CD4-positive, alpha-beta T cell treated with Interleukin-6 for 4 hours (primary cell): ENCODE measurements around the gene DEFB113.

Experiments
- DNase-seq: peaks from one replicate; pipeline ENCODE4 v3.0.0-alpha.2; 2020; ENCODE audit warnings: mixed read lengths

DEFB113 gene

DNA sequence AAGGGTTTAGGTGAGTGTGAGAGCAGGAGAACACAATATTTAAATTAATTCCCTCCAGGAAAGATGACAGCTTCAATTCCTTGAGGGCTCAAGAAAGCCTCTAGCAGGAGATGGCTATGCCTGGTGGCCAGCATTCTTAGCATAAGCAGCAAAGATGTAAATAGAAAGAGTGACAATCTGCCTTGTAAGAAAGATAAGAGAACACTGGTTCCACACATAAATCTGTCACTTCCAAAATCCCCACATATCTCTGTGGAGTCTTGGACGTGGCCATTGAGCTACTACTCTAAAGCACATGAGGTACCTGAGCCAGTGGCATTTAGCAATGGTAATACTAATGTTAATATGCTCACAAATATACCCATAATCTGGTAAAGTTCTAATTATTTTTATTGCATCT, 34.7 kb downstream of the DEFB113 start:
- DNase-seq, result no peak

GRCh38 chr6:49933526-49933925, 35.9 kb downstream of the DEFB113 start:
- DNase-seq, result no peak

DNA sequence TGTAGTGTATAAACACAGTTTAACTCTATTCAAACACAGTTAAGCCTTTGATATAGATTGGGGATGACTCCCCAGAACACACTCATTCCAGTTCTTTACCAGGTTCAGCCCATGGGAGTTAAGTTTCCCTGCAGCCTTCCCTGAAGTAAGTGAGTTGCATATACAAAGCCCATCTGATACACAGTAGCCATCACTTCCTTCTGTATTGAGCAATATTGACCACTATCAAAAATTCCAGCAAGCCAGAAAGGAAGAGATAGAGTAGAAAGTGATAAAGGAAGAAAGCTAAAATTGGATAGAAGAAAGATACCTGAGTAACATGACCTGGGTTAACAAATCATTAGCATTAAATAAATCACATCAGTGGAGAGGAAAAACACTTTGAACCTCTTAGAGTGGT, 40.1 kb downstream of the DEFB113 start:
- DNase-seq, result no peak

- no peak for DNase-seq
Observed at GRCh38 chr6:49923826-49924225, 45.6 kb downstream of the DEFB113 start.

- DNase-seq, result no peak
Observed at GRCh38 chr6:49919935-49920644, 49.3 kb downstream of the DEFB113 start.

- DNase-seq, result no peak
Observed at GRCh38 chr6:49919261-49919660, 50.2 kb downstream of the DEFB113 start.

GRCh38 chr6:49918787-49919186, 50.6 kb downstream of the DEFB113 start:
- DNase-seq, result no peak
